Peyer's patch (tissue), 4 donors: Measurements from ENCODE around the gene CAPN8. TPM values are rescaled to one million over a fixed set of nuclear protein-coding genes. Genes with fewer than 3 reads are reported as not detected.

ENCODE experiments used
- DNase-seq, 3 donors: peaks; one replicate each; pipeline ENCODE4 v3.0.0-alpha.2; 2017 to 2019
- H3K27ac ChIP-seq, 4 donors: fragments of 200-600 bp; sonication (generic); one replicate each; pipeline ENCODE4 v1.5.1; 2016 to 2019
- H3K27me3 ChIP-seq, 2 donors: fragments of 200-600 bp; sonication (generic); one replicate each; pipeline ENCODE4 v1.5.1; 2019
- H3K36me3 ChIP-seq, 3 donors: fragments of 200-600 bp; sonication (generic); one replicate each; pipeline ENCODE4 v1.5.1; 2016 to 2019
- H3K4me1 ChIP-seq, 4 donors: fragments of 200-600 bp; sonication (generic); one replicate each; pipeline ENCODE4 v1.5.1; 2016 to 2019
- H3K4me3 ChIP-seq, 4 donors: fragments of 200-600 bp; sonication (generic); 1 replicate in 3 of 4; 2 replicates in 1 of 4; pipeline ENCODE4 v1.5.1; 2016 to 2019; ENCODE audit warnings: mild to moderate bottlenecking in 1 of 4
- H3K9me3 ChIP-seq, 4 donors: fragments of 200-600 bp; sonication (generic); one replicate each; pipeline ENCODE4 v1.5.1; 2016 to 2019; ENCODE audit warnings: mild to moderate bottlenecking in 1 of 4
- CTCF ChIP-seq, 6 experiments: fragments of 450-650 bp in 4 of 6; fragments of 200-600 bp in 2 of 6; sonication (generic) in 1 of 6; IDR thresholded peaks; one replicate each; pipeline ENCODE4 v1.5.1; 2017 to 2019; ENCODE audit warnings: antibody characterized with exemption in 6 of 6, mild to moderate bottlenecking in 3 of 6, moderate library complexity in 1 of 6
- POLR2A ChIP-seq, 2 donors: fragments of 450-650 bp; IDR thresholded peaks; one replicate each; pipeline ENCODE4 v1.5.1; 2017; ENCODE audit warnings: antibody characterized with exemption in 2 of 2, mild to moderate bottlenecking in 2 of 2, moderate library complexity in 2 of 2
- total RNA-seq, 4 donors: library from RNA; depleted of rRNA; stranded (reverse); fragments of >200 nt; gene quantifications; one replicate each; pipeline ENCODE4 v1.1.0, GENCODE V29; 2016

CAPN8 gene
- total RNA-seq, 4 donors from 2014 or later = 9.9 to 74.0 (median 31.4) TPM

DNA sequence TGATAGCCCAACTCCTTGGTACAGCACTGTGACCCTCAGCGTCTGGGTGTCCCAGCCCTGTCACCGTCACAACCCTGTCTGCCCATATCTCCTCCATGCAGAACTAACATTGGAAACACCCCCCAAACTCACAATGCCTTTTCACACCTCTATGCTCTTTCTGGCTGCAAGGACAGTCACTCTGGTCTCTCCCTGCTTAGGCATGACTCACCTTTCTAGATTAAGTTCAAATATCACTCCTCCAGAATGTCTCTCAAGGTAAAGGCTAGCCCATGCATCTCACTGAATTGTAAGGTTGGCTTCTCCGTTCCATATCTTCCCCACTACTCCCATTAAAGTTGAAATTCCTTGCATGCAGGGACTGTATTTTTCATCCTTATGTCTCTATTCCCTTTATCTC lies 17.0 kb upstream of the CAPN8 start:
- Histone ChIP-seq H3K36me3 (no peaks in the 10 kb centered on the region), H3K9me3 (no peaks in the 10 kb centered on the region), H3K27ac (no peak overlapping the region), H3K4me1 (no peaks in the 10 kb centered on the region), H3K4me3 (no peak overlapping the region), H3K27me3 (no peaks in the 10 kb centered on the region)
- no peak for DNase-seq
- TF ChIP-seq CTCF (IDR thresholded peaks at IDR 0.05) (no peak), POLR2A (IDR thresholded peaks at IDR 0.05) (no peak)

DNA sequence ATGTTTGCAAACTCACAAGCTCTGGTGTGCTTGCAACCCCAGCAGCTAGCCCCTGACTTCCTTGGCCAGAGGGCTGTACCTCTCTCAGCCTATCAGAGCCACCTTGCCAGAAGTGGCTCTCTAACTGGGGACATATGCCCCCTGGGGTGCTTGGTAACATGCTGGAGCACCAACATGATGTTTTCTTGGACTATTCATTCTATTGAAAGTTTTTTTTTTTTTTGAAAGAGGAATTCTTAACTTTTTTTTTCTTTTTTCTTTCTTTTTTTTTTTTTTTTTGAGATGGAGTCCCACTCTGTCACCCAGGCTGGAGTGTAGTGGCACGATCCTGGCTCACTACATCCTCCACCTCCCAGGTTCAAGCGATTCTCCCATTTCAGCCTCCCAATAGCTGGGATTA lies 14.7 kb upstream of the CAPN8 start:
- Histone ChIP-seq H3K27ac (no peak overlapping the region), H3K4me1 (no peaks in the 10 kb centered on the region), H3K4me3 (no peak overlapping the region), H3K36me3 (no peaks in the 10 kb centered on the region), H3K9me3 (no peaks in the 10 kb centered on the region), H3K27me3 (no peaks in the 10 kb centered on the region)
- no peak for DNase-seq
- no peak for TF ChIP-seq POLR2A (IDR thresholded peaks at IDR 0.05)
- TF ChIP-seq CTCF (IDR thresholded peaks at IDR 0.05) = no peak

GRCh38 chr1:223678841-223679240 lies 13.3 kb upstream of the CAPN8 start:
- no peaks in the 10 kb centered on the region for H3K4me1 ChIP-seq
- no peaks in the 10 kb centered on the region for H3K27me3 ChIP-seq
- no peaks in the 10 kb centered on the region for H3K36me3 ChIP-seq
- no peak for DNase-seq
- H3K4me3 ChIP-seq = no peak overlapping the region
- no peak for TF ChIP-seq POLR2A (IDR thresholded peaks at IDR 0.05)
- TF ChIP-seq CTCF (IDR thresholded peaks at IDR 0.05) = no peak
- peaks cover 0 to 7% (median 0%) of the 10 kb centered on the region in 4 donors for H3K9me3 ChIP-seq
- H3K27ac ChIP-seq = no peak overlapping the region

- Histone ChIP-seq H3K9me3 (peaks cover 0 to 9% (median 0%) of the 10 kb centered on the region in 4 donors), H3K27me3 (no peaks in the 10 kb centered on the region), H3K4me3 (no peak overlapping the region), H3K4me1 (no peaks in the 10 kb centered on the region), H3K27ac (no peak overlapping the region), H3K36me3 (no peaks in the 10 kb centered on the region)
- TF ChIP-seq CTCF (IDR thresholded peaks at IDR 0.05) (no peak), POLR2A (IDR thresholded peaks at IDR 0.05) (no peak)
- no peak for DNase-seq
These were observed 8.8 kb upstream of the CAPN8 start for GRCh38 chr1:223674119-223674890.

GRCh38 chr1:223670458-223671159 lies 5.1 kb upstream of the CAPN8 start:
- Histone ChIP-seq H3K9me3 (peaks cover 0 to 9% (median 0%) of the 10 kb centered on the region in 4 donors), H3K4me3 (no peak overlapping the region), H3K27ac (no peak overlapping the region), H3K36me3 (no peaks in the 10 kb centered on the region), H3K4me1 (peaks cover 0 to 3% (median 0%) of the 10 kb centered on the region in 4 donors), H3K27me3 (no peaks in the 10 kb centered on the region)
- no peak for TF ChIP-seq POLR2A (IDR thresholded peaks at IDR 0.05)
- peak in 4 of 6 experiments; percentile 29 to 62 (median 60) for TF ChIP-seq CTCF (IDR thresholded peaks at IDR 0.05)
- peak in 1 of 3 donors; percentile 76 for DNase-seq
